ENCODE results near the gene QRFP. TPM values are rescaled to one million over a fixed set of nuclear protein-coding genes. Genes with fewer than 3 reads are reported as not detected.
A peak's percentile ranks its signal among the peaks of the same experiment; 100 is the strongest.

The QRFP gene
- total RNA-seq, 1 donor from 2014 or later, result not detected

GRCh38 chr9:130877300-130877699 is 19.3 kb downstream of the QRFP start:
- TF ChIP-seq CTCF (IDR thresholded peaks at IDR 0.05; ENCODE audit: borderline replicate concordance), result no peak
- DNase-seq, result no peak
- Histone ChIP-seq H3K27ac (replicated peaks) (no peak overlapping the region), H3K4me1 (peaks cover 24% of the 10 kb centered on the region), H3K9me3 (replicated peaks) (no peaks in the 10 kb centered on the region), H3K36me3 (peaks cover 99% of the 10 kb centered on the region), H3K27me3 (ENCODE audit: low read depth) (no peaks in the 10 kb centered on the region), H3K4me3 (no peak overlapping the region)
- intact Hi-C loops (cut with micrococcal nuclease), result loop anchor here (10.0 kb wide), 1 partner anchor 58 kb away; the partner anchor contains the start of gene FIBCD1

DNA sequence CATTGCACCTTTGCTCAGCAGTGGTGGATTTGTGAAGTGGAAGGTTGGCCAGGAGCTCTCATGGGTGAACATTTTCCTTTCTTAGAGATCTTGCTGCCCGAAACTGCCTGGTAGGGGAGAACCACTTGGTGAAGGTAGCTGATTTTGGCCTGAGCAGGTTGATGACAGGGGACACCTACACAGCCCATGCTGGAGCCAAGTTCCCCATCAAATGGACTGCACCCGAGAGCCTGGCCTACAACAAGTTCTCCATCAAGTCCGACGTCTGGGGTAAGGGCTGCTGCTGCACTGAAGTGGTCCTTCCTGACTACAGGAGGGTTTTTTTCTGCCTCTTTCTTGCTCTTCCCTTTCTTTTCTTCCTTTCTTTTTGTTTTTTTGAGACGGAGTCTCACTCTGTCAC is 21.8 kb downstream of the QRFP start:
- Histone ChIP-seq H3K4me3 (no peak overlapping the region), H3K4me1 (peaks cover 49% of the 10 kb centered on the region), H3K9me3 (replicated peaks) (no peaks in the 10 kb centered on the region), H3K36me3 (peaks cover 82% of the 10 kb centered on the region), H3K27me3 (ENCODE audit: low read depth) (no peaks in the 10 kb centered on the region), H3K27ac (replicated peaks) (no peak overlapping the region)
- TF ChIP-seq CTCF (IDR thresholded peaks at IDR 0.05; ENCODE audit: borderline replicate concordance), result no peak
- DNase-seq, result no peak
- intact Hi-C loops (cut with micrococcal nuclease), result loop anchor here (10.0 kb wide), 1 partner anchor 60 kb away; the partner anchor contains the start of gene FIBCD1

- Histone ChIP-seq H3K9me3 (replicated peaks) (no peaks in the 10 kb centered on the region), H3K27me3 (ENCODE audit: low read depth) (no peaks in the 10 kb centered on the region), H3K36me3 (peaks cover 77% of the 10 kb centered on the region), H3K4me1 (peaks cover 58% of the 10 kb centered on the region), H3K4me3 (no peak overlapping the region), H3K27ac (replicated peaks) (peak overlapping the region; percentile 91)
- DNase-seq, result no peak
- no peak for TF ChIP-seq CTCF (IDR thresholded peaks at IDR 0.05; ENCODE audit: borderline replicate concordance)
- intact Hi-C loops (cut with micrococcal nuclease), result loop anchor here (10.0 kb wide), 1 partner anchor 61 kb away; the partner anchor contains the start of gene FIBCD1
These were observed 22.6 kb downstream of the QRFP start for GRCh38 chr9:130873966-130874365.

DNA sequence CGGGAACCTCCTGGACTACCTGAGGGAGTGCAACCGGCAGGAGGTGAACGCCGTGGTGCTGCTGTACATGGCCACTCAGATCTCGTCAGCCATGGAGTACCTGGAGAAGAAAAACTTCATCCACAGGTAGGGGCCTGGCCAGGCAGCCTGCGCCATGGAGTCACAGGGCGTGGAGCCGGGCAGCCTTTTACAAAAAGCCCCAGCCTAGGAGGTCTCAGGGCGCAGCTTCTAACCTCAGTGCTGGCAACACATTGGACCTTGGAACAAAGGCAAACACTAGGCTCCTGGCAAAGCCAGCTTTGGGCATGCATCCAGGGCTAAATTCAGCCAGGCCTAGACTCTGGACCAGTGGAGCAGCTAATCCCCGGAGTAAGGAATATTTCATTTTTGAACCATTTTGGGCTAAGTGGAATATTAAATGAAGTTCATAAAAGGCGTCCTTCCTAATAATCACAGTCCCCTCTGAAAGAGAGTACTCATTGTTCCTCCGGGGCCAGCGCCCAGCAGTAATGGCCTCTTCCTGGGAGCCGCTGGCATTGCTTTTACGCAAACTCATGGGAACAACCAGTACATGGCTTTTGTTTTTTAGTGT is 23.6 kb downstream of the QRFP start:
- DNase-seq, result peak; percentile 70
- Histone ChIP-seq H3K36me3 (peaks cover 68% of the 10 kb centered on the region), H3K27me3 (ENCODE audit: low read depth) (no peaks in the 10 kb centered on the region), H3K9me3 (replicated peaks) (no peaks in the 10 kb centered on the region), H3K4me3 (no peak overlapping the region), H3K27ac (replicated peaks) (peak overlapping the region; percentile 91), H3K4me1 (peaks cover 65% of the 10 kb centered on the region)
- intact Hi-C loops (cut with micrococcal nuclease), result loop anchor here (10.0 kb wide), 1 partner anchor 62 kb away; the partner anchor contains the start of gene FIBCD1
- TF ChIP-seq CTCF (IDR thresholded peaks at IDR 0.05; ENCODE audit: borderline replicate concordance), result no peak

GRCh38 chr9:130872508-130872907 is 24.1 kb downstream of the QRFP start:
- Histone ChIP-seq H3K4me3 (no peak overlapping the region), H3K27me3 (ENCODE audit: low read depth) (no peaks in the 10 kb centered on the region), H3K4me1 (peaks cover 66% of the 10 kb centered on the region), H3K9me3 (replicated peaks) (no peaks in the 10 kb centered on the region), H3K27ac (replicated peaks) (peak overlapping the region; percentile 91), H3K36me3 (peaks cover 63% of the 10 kb centered on the region)
- no peak for DNase-seq
- intact Hi-C loops (cut with micrococcal nuclease), result loop anchor here (10.0 kb wide), 1 partner anchor 62 kb away; the partner anchor contains the start of gene FIBCD1
- no peak for TF ChIP-seq CTCF (IDR thresholded peaks at IDR 0.05; ENCODE audit: borderline replicate concordance)
